Left lung (tissue), 10 donors: ENCODE measurements around the gene KTI12. TPM values are rescaled to one million over a fixed set of nuclear protein-coding genes. Genes with fewer than 3 reads are reported as not detected.

Experiments used
- ATAC-seq: fragments of 200-7000 bp; cut with Tn5 transposase; one replicate; pipeline ENCODE4 v1.9.1; 2020; ENCODE audit warnings: moderate library complexity
- DNase-seq, 4 donors: peaks; one replicate each; pipeline ENCODE4 v3.0.0-alpha.2; 2013 to 2020
- H3K27ac ChIP-seq, 2 donors: fragments of 200-600 bp; sonication (generic) in 1 of 2; one replicate each; pipeline versions ENCODE4 v1.5.0 to v1.8.0; 2020 to 2021
- H3K27me3 ChIP-seq, 2 donors: fragments of 200-600 bp; sonication (generic) in 1 of 2; one replicate each; pipeline versions ENCODE4 v1.5.0 to v1.8.0; 2020 to 2021
- H3K36me3 ChIP-seq, 2 donors: fragments of 200-600 bp; sonication (generic) in 1 of 2; one replicate each; pipeline versions ENCODE4 v1.5.0 to v1.8.0; 2020 to 2021
- H3K4me1 ChIP-seq, 2 donors: fragments of 200-600 bp; one replicate each; pipeline ENCODE4 v1.8.0; 2021
- H3K4me3 ChIP-seq, 2 donors: fragments of 200-600 bp; sonication (generic) in 1 of 2; one replicate each; pipeline versions ENCODE4 v1.5.0 to v1.8.0; 2020 to 2021; ENCODE audit warnings: mild to moderate bottlenecking in 1 of 2
- H3K9me3 ChIP-seq, 2 donors: fragments of 200-600 bp; sonication (generic) in 1 of 2; one replicate each; pipeline versions ENCODE4 v1.5.0 to v1.8.0; 2020 to 2021
- CTCF ChIP-seq, 2 donors: fragments of 200-600 bp; sonication (generic) in 1 of 2; IDR thresholded peaks; one replicate each; pipeline versions ENCODE4 v1.5.0 to v1.8.0; 2021; ENCODE audit warnings: antibody characterized with exemption in 2 of 2
- intact Hi-C, 2 donors: fragments of 100-400 bp; cut with DNase I; formaldehyde crosslinking; loops; one replicate each; pipeline versions ENCODE4 v1.11.2 to v1.14.2; 2022
- polyA plus RNA-seq, 6 donors: library from polyadenylated mRNA; unstranded; fragments of 120-200 nt; gene quantifications; one replicate each; pipeline ENCODE4 v1.2.1, GENCODE V29; 2013; ENCODE audit not compliant: insufficient read length in 6 of 6
- total RNA-seq, 2 donors: library from RNA; stranded (reverse); fragmentation: NEBNext Ultra II Directional; extraction: Animal tissue kit (Norgen Biotek cat#: 25700); gene quantifications; one replicate each; pipeline ENCODE4 v1.2.1, GENCODE V29; 2021
- donor health status: DM: no; HTN: yes; CAD: no.
- donor health status: DM: no; HTN: no; CAD: no.

KTI12 gene
- total and polyA plus RNA-seq, 8 donors: 3.8 to 8.6 (median 5.4) TPM

GRCh38 chr1:51989582-51990477 is 43.8 kb downstream of the KTI12 start:
- H3K27ac ChIP-seq: no peak overlapping the region
- H3K4me1 ChIP-seq: no peaks in the 10 kb centered on the region
- no peaks in the 10 kb centered on the region for H3K36me3 ChIP-seq
- ATAC-seq (no peak), DNase-seq (no peak)
- H3K9me3 ChIP-seq: no peaks in the 10 kb centered on the region
- peaks cover 36 to 72% of the 10 kb centered on the region in 2 donors for H3K27me3 ChIP-seq
- H3K4me3 ChIP-seq: peak overlapping the region; percentile 22 to 36
- TF ChIP-seq CTCF (IDR thresholded peaks at IDR 0.05): no peak
- intact Hi-C loops: no loop called here

- intact Hi-C loops: no loop called here
- Histone ChIP-seq H3K4me1 (no peaks in the 10 kb centered on the region), H3K36me3 (no peaks in the 10 kb centered on the region), H3K4me3 (no peak overlapping the region), H3K27ac (no peak overlapping the region), H3K27me3 (peaks cover 35 to 61% of the 10 kb centered on the region in 2 donors), H3K9me3 (no peaks in the 10 kb centered on the region)
- no peak for ATAC-seq
- no peak for TF ChIP-seq CTCF (IDR thresholded peaks at IDR 0.05)
- no peak for DNase-seq
Observed at GRCh38 chr1:51988254-51988653, 45.4 kb downstream of the KTI12 start.

GRCh38 chr1:51986718-51987117 is 46.9 kb downstream of the KTI12 start:
- Histone ChIP-seq H3K4me1 (no peaks in the 10 kb centered on the region), H3K9me3 (no peaks in the 10 kb centered on the region), H3K36me3 (no peaks in the 10 kb centered on the region), H3K27ac (no peak overlapping the region), H3K4me3 (no peak overlapping the region), H3K27me3 (peaks cover 25 to 46% of the 10 kb centered on the region in 2 donors)
- no peak for TF ChIP-seq CTCF (IDR thresholded peaks at IDR 0.05)
- DNase-seq: no peak
- intact Hi-C loops: no loop called here
- no peak for ATAC-seq

- ATAC-seq (no peak), DNase-seq (no peak)
- H3K4me3 ChIP-seq: no peak overlapping the region
- no peak overlapping the region for H3K27ac ChIP-seq
- H3K9me3 ChIP-seq: no peaks in the 10 kb centered on the region
- no peak for TF ChIP-seq CTCF (IDR thresholded peaks at IDR 0.05)
- no peaks in the 10 kb centered on the region for H3K36me3 ChIP-seq
- intact Hi-C loops: no loop called here
- H3K27me3 ChIP-seq: peaks cover 0 to 16% of the 10 kb centered on the region in 2 donors
- no peaks in the 10 kb centered on the region for H3K4me1 ChIP-seq
Observed at GRCh38 chr1:51982161-51982560, 51.4 kb downstream of the KTI12 start.

Other genes with a start within 250 kb of the KTI12 start
- gene NRDC, start 155.1 kb downstream of the KTI12 start, total RNA-seq: 100 to 1,000 TPM; 101 to 156 TPM
- gene NRDC, start 155.1 kb downstream of the KTI12 start, polyA plus RNA-seq: 100 to 1,000 TPM; 150 to 176 (median 153) TPM
- under 1 TPM; 0.05 to 0.06 TPM for gene RAB3B, start 43.1 kb downstream of the KTI12 start, total RNA-seq
- gene RAB3B, start 43.1 kb downstream of the KTI12 start, polyA plus RNA-seq: under 1 TPM; 0.38 to 0.63 (median 0.41) TPM
- 10 to 100 TPM; 43.5 to 52.3 TPM for gene TXNDC12, start 21.4 kb upstream of the KTI12 start, total RNA-seq
- gene TXNDC12, start 21.4 kb upstream of the KTI12 start, polyA plus RNA-seq: 10 to 100 TPM; 53.4 to 60.8 (median 58.4) TPM
- gene BTF3L4, start 22.5 kb upstream of the KTI12 start, total RNA-seq: 10 to 100 TPM; 35.6 to 45.5 TPM
- 10 to 100 TPM; 64.6 to 78.7 (median 72.2) TPM for gene BTF3L4, start 22.5 kb upstream of the KTI12 start, polyA plus RNA-seq
- gene ZFYVE9, start 108.3 kb upstream of the KTI12 start, total RNA-seq: 10 to 100 TPM; 15.2 to 18.9 TPM
- gene ZFYVE9, start 108.3 kb upstream of the KTI12 start, polyA plus RNA-seq: 10 to 100 TPM; 31.5 to 38.1 (median 34.3) TPM